B cell (primary cell): ENCODE measurements around the gene MAP6. TPM values are rescaled to one million over a fixed set of nuclear protein-coding genes. Genes with fewer than 3 reads are reported as not detected.

Source experiments
- ATAC-seq: fragments of 200-7000 bp; cut with Tn5 transposase; one replicate; pipeline ENCODE4 v1.10.0; 2021; ENCODE audit warnings: low read depth, mild to moderate bottlenecking, moderate number of reproducible peaks, moderate library complexity
- CTCF ChIA-PET: fragments of 350-600 bp; sonication (Branson Sonifier 250); formaldehyde crosslinking; loops from one replicate; lab custom pipeline; 2021; ENCODE audit warnings: antibody characterized with exemption, inconsistent platforms; lab: Charles Lee
- POLR2A ChIA-PET: fragments of 350-600 bp; sonication (Branson Sonifier 250); formaldehyde crosslinking; loops from one replicate; lab custom pipeline; 2021; ENCODE audit warnings: antibody characterized with exemption; lab: Charles Lee
- DNase-seq: peaks from one replicate; pipeline ENCODE4 v3.0.0; 2013
- H2AFZ ChIP-seq: 2 replicates; pipeline ENCODE4 v1.6.1; 2012; ENCODE audit warnings: mild to moderate bottlenecking, low read depth, low read length; ENCODE audit not compliant: insufficient read depth, poor library complexity, severe bottlenecking
- H3K27ac ChIP-seq, 2 donors: 1 replicate in 1 of 2; 2 replicates in 1 of 2; pipeline ENCODE4 v1.5.1; 2012 to 2013; ENCODE audit warnings: low read length in 2 of 2, mild to moderate bottlenecking in 2 of 2, moderate library complexity in 1 of 2
- H3K27me3 ChIP-seq, 4 experiments: fragments of 200-600 bp in 1 of 4; sonication (generic) in 1 of 4; replicated peaks in 1 of 4; 1 replicate in 2 of 4; 2 replicates in 2 of 4; pipeline versions ENCODE4 v1.6.1 to v1.7.0; 2013 to 2016; ENCODE audit warnings: low read length in 3 of 4, mild to moderate bottlenecking in 2 of 4, mixed read lengths in 1 of 4, moderate library complexity in 1 of 4; ENCODE audit not compliant: insufficient read depth in 4 of 4, control insufficient read depth in 3 of 4; ENCODE audit errors: control extremely low read depth in 1 of 4
- H3K36me3 ChIP-seq, 2 experiments: replicated peaks in 1 of 2; 1 replicate in 1 of 2; 2 replicates in 1 of 2; pipeline versions ENCODE4 v1.6.1 to v1.7.1; 2013; ENCODE audit warnings: low read length in 1 of 2; ENCODE audit not compliant: insufficient read depth in 2 of 2, control insufficient read depth in 1 of 2; ENCODE audit errors: control extremely low read depth in 1 of 2, extremely low read depth in 1 of 2
- H3K4me1 ChIP-seq, 2 donors: fragments of 200-600 bp in 1 of 2; sonication (generic) in 1 of 2; 1 replicate in 1 of 2; 2 replicates in 1 of 2; pipeline versions ENCODE4 v1.5.1 to v1.6.1; 2013 to 2017; ENCODE audit warnings: low read length in 2 of 2; ENCODE audit not compliant: control insufficient read depth in 2 of 2, insufficient read depth in 2 of 2
- H3K4me2 ChIP-seq: replicated peaks from 2 replicates; pipeline ENCODE3; 2012; ENCODE audit warnings: mild to moderate bottlenecking, low read depth, low read length; ENCODE audit not compliant: poor library complexity, severe bottlenecking
- H3K4me3 ChIP-seq, 5 experiments: fragments of 200-600 bp in 1 of 5; sonication (generic) in 1 of 5; 1 replicate in 3 of 5; 2 replicates in 2 of 5; pipeline versions ENCODE4 v1.5.1 to v1.7.0; 2011 to 2016; ENCODE audit warnings: low read length in 4 of 5, mild to moderate bottlenecking in 4 of 5, low read depth in 2 of 5, control low read depth in 1 of 5, moderate library complexity in 1 of 5; ENCODE audit not compliant: insufficient read depth in 1 of 5; ENCODE audit errors: control extremely low read depth in 1 of 5, extremely low read depth in 1 of 5
- H3K79me2 ChIP-seq: fragments of 200-600 bp; sonication (generic); one replicate; pipeline ENCODE4 v1.6.0; 2016; ENCODE audit warnings: low read length; ENCODE audit not compliant: control insufficient read depth, insufficient read depth
- H3K9ac ChIP-seq: fragments of 200-600 bp; sonication (generic); 2 replicates; pipeline ENCODE4 v1.6.1; 2017; ENCODE audit warnings: mild to moderate bottlenecking, low read length, moderate library complexity
- H3K9me3 ChIP-seq, 3 donors: one replicate each; pipeline versions ENCODE4 v1.6.1 to v1.7.1; 2013; ENCODE audit warnings: low read length in 2 of 3; ENCODE audit not compliant: control insufficient read depth in 2 of 3, insufficient read depth in 1 of 3; ENCODE audit errors: control extremely low read depth in 1 of 3
- H4K20me1 ChIP-seq: 2 replicates; pipeline ENCODE4 v1.6.0; 2012; ENCODE audit warnings: mild to moderate bottlenecking, low read length; ENCODE audit not compliant: insufficient read depth, control insufficient read depth, poor library complexity, severe bottlenecking
- H3K27ac Mint-ChIP-seq: one replicate; pipeline ENCODE4 v1.8.0; 2021; ENCODE audit warnings: mixed read lengths
- H3K27me3 Mint-ChIP-seq: one replicate; pipeline ENCODE4 v1.8.0; 2021; ENCODE audit warnings: mixed read lengths
- H3K4me1 Mint-ChIP-seq: one replicate; pipeline ENCODE4 v1.8.0; 2021; ENCODE audit warnings: mixed read lengths
- H3K4me3 Mint-ChIP-seq: one replicate; pipeline ENCODE4 v1.8.0; 2021; ENCODE audit warnings: mixed read lengths
- H3K9me3 Mint-ChIP-seq: one replicate; pipeline ENCODE4 v1.8.0; 2022; ENCODE audit warnings: mixed read lengths; ENCODE audit not compliant: insufficient read depth
- EZH2 ChIP-seq: IDR thresholded peaks from 2 replicates; pipeline ENCODE4 v1.6.1; 2012; ENCODE audit warnings: borderline replicate concordance, low read depth, mild to moderate bottlenecking, moderate library complexity, low read length; ENCODE audit not compliant: insufficient read depth, poor library complexity, severe bottlenecking
- WGBS: methylation state at CpG from one replicate; pipeline ENCODE4 v1.1.5; 2013; ENCODE audit warnings: missing lambda C conversion rate; ENCODE audit not compliant: insufficient coverage; 5-methylcytosine and 5-hydroxymethylcytosine counted together
- intact Hi-C: fragments of 100-400 bp; cut with micrococcal nuclease; formaldehyde crosslinking; loops from one replicate; pipeline ENCODE4 v1.10.0; 2022
- polyA plus RNA-seq: library from polyadenylated mRNA; depleted of rRNA; stranded (reverse); fragments of >200 nt; gene quantifications from 2 replicates; pipeline ENCODE4 v1.2.3, GENCODE V29; 2012
- total RNA-seq, 2 donors: library from RNA; stranded (reverse); fragments of 120-200 nt in 1 of 2; gene quantifications; 1 replicate in 1 of 2; 2 replicates in 1 of 2; pipeline versions ENCODE4 v1.2.3 to v1.2.4, GENCODE V29; 2013 to 2022
- TF ChIP-seq, protein P1 (sequence below): fragments of 200-600 bp; IDR thresholded peaks from one replicate; pipeline ENCODE4 v1.8.0; 2022; ENCODE audit warnings: antibody characterized with exemption, mild to moderate bottlenecking

The MAP6 gene
- total and polyA plus RNA-seq, 2 donors (not counting 1 experiment from before 2014, with no cell fraction given), result 0.54 to 0.57 TPM

DNA sequence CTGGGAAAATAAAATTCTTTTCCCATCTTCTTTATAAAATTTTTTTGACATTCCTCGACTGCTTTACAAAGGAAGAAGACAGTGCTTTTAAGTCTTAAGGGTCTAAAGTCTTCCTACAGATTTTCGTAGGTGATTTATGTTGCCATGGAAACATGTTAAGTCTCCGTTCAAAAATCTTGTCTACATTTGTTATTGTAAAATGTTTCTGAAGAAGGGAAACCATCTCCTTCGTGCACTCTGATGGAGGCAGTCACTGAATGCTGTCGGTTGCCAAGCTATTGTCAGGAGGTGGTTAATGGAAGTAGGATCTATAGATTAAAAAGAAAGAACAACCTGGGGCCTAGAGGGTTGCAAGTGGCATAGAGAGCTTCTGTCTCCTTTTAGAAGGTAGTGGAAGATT lies 52.6 kb downstream of the MAP6 start:
- H3K27me3 ChIP-seq, result no peaks in the 10 kb centered on the region
- no peaks in the 10 kb centered on the region for H3K4me1 ChIP-seq
- Mint-ChIP-seq H3K4me3 (no peak overlapping the region), H3K9me3 (peaks cover 2% of the 10 kb centered on the region), H3K27ac (no peak overlapping the region), H3K4me1 (no peaks in the 10 kb centered on the region), H3K27me3 (peaks cover 12% of the 10 kb centered on the region)
- peaks cover 0 to 6% (median 0%) of the 10 kb centered on the region in 3 donors for H3K9me3 ChIP-seq
- H3K27ac ChIP-seq, result no peak overlapping the region
- POLR2A ChIA-PET, result no interaction called here
- no peaks in the 10 kb centered on the region for H3K79me2 ChIP-seq
- H3K4me2 ChIP-seq, result no peak overlapping the region
- no peaks in the 10 kb centered on the region for H4K20me1 ChIP-seq
- no peak for DNase-seq
- 92% methylated on average over 3 of the region's 5 CpGs for WGBS
- ATAC-seq, result no peak
- no peak overlapping the region for H3K4me3 ChIP-seq
- TF ChIP-seq, protein P1, sequence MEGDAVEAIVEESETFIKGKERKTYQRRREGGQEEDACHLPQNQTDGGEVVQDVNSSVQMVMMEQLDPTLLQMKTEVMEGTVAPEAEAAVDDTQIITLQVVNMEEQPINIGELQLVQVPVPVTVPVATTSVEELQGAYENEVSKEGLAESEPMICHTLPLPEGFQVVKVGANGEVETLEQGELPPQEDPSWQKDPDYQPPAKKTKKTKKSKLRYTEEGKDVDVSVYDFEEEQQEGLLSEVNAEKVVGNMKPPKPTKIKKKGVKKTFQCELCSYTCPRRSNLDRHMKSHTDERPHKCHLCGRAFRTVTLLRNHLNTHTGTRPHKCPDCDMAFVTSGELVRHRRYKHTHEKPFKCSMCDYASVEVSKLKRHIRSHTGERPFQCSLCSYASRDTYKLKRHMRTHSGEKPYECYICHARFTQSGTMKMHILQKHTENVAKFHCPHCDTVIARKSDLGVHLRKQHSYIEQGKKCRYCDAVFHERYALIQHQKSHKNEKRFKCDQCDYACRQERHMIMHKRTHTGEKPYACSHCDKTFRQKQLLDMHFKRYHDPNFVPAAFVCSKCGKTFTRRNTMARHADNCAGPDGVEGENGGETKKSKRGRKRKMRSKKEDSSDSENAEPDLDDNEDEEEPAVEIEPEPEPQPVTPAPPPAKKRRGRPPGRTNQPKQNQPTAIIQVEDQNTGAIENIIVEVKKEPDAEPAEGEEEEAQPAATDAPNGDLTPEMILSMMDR, result no peak
- no peak for TF ChIP-seq EZH2
- intact Hi-C loops, result no loop called here
- no peak overlapping the region for H2AFZ ChIP-seq
- H3K36me3 ChIP-seq, result no peaks in the 10 kb centered on the region
- CTCF ChIA-PET, result no interaction called here
- H3K9ac ChIP-seq, result no peak overlapping the region

DNA sequence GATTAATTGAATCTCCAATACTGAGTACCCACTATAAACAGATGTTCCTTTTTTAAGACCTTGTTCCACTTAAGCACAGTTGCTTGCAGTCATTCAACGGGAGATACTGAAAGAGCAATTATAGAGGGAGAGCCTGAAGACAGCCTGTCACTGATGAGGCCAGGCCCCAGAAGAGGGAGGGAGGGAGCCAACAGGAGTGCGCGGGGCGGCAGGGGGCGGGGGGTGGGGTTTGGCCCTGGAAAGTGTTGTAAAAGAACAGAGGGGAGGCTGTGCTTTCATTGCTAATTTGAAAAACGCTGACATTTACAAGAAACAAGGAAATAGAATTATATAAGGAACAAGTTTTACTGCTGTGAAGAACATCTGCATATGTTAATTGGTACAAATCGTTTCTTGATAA lies 53.1 kb downstream of the MAP6 start:
- no peak overlapping the region for H3K4me3 Mint-ChIP-seq
- peaks cover 0 to 6% (median 0%) of the 10 kb centered on the region in 3 donors for H3K9me3 ChIP-seq
- H3K4me3 ChIP-seq, result no peak overlapping the region
- no peaks in the 10 kb centered on the region for H3K36me3 ChIP-seq
- H3K9ac ChIP-seq, result no peak overlapping the region
- DNase-seq, result no peak
- no peaks in the 10 kb centered on the region for H3K4me1 ChIP-seq
- 60% methylated on average over 1 of the region's 7 CpGs for WGBS
- ATAC-seq, result no peak
- TF ChIP-seq, protein P1, result no peak
- no peak for TF ChIP-seq EZH2
- H3K9me3 Mint-ChIP-seq, result peaks cover 2% of the 10 kb centered on the region
- H2AFZ ChIP-seq, result no peak overlapping the region
- no peak overlapping the region for H3K27ac Mint-ChIP-seq
- intact Hi-C loops, result no loop called here
- ChIA-PET CTCF (no interaction called here), POLR2A (no interaction called here)
- no peaks in the 10 kb centered on the region for H3K4me1 Mint-ChIP-seq
- H4K20me1 ChIP-seq, result no peaks in the 10 kb centered on the region
- H3K4me2 ChIP-seq, result no peak overlapping the region
- H3K27ac ChIP-seq, result no peak overlapping the region
- peaks cover 16% of the 10 kb centered on the region for H3K27me3 Mint-ChIP-seq
- no peaks in the 10 kb centered on the region for H3K79me2 ChIP-seq
- H3K27me3 ChIP-seq, result no peaks in the 10 kb centered on the region
